Nephron (organoid): ENCODE data around the gene RGS13.

Source experiments
- H3K27ac Mint-ChIP-seq, 3 experiments: 2 replicates each; pipeline ENCODE4 v1.8.0; 2020; ENCODE audit warnings: mixed read lengths in 3 of 3, mild to moderate bottlenecking in 2 of 3, moderate library complexity in 1 of 3
- H3K27me3 Mint-ChIP-seq: 2 replicates; pipeline ENCODE4 v1.8.0; 2021; ENCODE audit warnings: low read depth, mild to moderate bottlenecking, moderate library complexity, mixed read lengths
- H3K36me3 Mint-ChIP-seq: 2 replicates; pipeline ENCODE4 v1.8.0; 2020; ENCODE audit warnings: low read depth, mixed read lengths
- H3K4me1 Mint-ChIP-seq: 2 replicates; pipeline ENCODE4 v1.8.0; 2020; ENCODE audit warnings: mixed read lengths
- H3K4me3 Mint-ChIP-seq, 3 experiments: 2 replicates each; pipeline ENCODE4 v1.8.0; 2020; ENCODE audit warnings: mild to moderate bottlenecking in 3 of 3, mixed read lengths in 3 of 3, moderate library complexity in 2 of 3
- H3K9me3 Mint-ChIP-seq: 2 replicates; pipeline ENCODE4 v1.8.0; 2020; ENCODE audit warnings: mixed read lengths
- CTCF ChIP-seq, 3 experiments: fragments of 200-600 bp; sonication (generic); IDR thresholded peaks; one replicate each; pipeline ENCODE4 v1.5.0; 2021; ENCODE audit warnings: antibody characterized with exemption in 3 of 3; ENCODE audit not compliant: unreplicated experiment in 3 of 3

Gene RGS13

GRCh38 chr1:192635939-192636338, at the start of gene RGS13:
TSS of gene RGS13 (plus strand) at chr1:192636147. CDS start at chr1:192644335, 8,188 bp downstream.
- Mint-ChIP-seq H3K4me3 (no peak within 1 kb of the TSS), H3K36me3 (no peaks in the 10 kb centered on the region), H3K9me3 (no peaks in the 10 kb centered on the region), H3K27ac (no peak within 1 kb of the TSS), H3K4me1 (peaks cover 24% of the 10 kb centered on the region), H3K27me3 (no peaks in the 10 kb centered on the region)
- TF ChIP-seq CTCF (IDR thresholded peaks at IDR 0.05; ENCODE audit: unreplicated experiment in 3 of 3) = no peak

GRCh38 chr1:192587386-192588266, 48.3 kb upstream of the RGS13 start:
- H3K36me3 Mint-ChIP-seq = no peaks in the 10 kb centered on the region
- no peak for TF ChIP-seq CTCF (IDR thresholded peaks at IDR 0.05; ENCODE audit: unreplicated experiment in 3 of 3)
- H3K27me3 Mint-ChIP-seq = no peaks in the 10 kb centered on the region
- H3K9me3 Mint-ChIP-seq = no peaks in the 10 kb centered on the region
- no peak overlapping the region for H3K27ac Mint-ChIP-seq
- peaks cover 4% of the 10 kb centered on the region for H3K4me1 Mint-ChIP-seq
- H3K4me3 Mint-ChIP-seq = no peak overlapping the region

DNA sequence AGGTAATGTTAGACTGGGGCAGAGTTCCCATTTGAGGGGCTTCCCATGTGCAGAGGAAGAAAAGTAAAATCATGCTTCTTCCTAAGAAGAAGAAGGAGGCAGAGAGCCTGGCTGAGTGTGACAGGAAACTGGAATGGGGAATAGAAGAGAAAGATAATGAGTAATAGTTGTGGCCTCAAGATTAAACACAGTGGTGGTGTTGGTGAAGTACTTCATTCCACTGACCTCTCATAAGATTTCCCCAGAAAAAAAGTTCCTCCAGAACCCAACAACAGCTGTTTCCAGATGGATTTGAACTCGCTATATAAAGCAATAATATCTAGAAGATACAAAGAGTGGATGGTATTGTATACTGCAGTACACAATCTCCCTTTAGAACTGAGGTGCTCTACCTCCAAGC, 47.4 kb upstream of the RGS13 start:
- H3K27ac Mint-ChIP-seq = no peak overlapping the region

GRCh38 chr1:192589813-192590212, 46.1 kb upstream of the RGS13 start:
- Mint-ChIP-seq H3K4me1 (peaks cover 8% of the 10 kb centered on the region), H3K27ac (no peak overlapping the region), H3K4me3 (no peak overlapping the region), H3K27me3 (no peaks in the 10 kb centered on the region), H3K9me3 (no peaks in the 10 kb centered on the region), H3K36me3 (no peaks in the 10 kb centered on the region)
- TF ChIP-seq CTCF (IDR thresholded peaks at IDR 0.05; ENCODE audit: unreplicated experiment in 3 of 3) = no peak

More for the DNA sequence above, 47.4 kb upstream of the RGS13 start:
- no peaks in the 10 kb centered on the region for H3K9me3 Mint-ChIP-seq
- H3K4me1 Mint-ChIP-seq = peaks cover 8% of the 10 kb centered on the region
- no peak overlapping the region for H3K4me3 Mint-ChIP-seq
- H3K36me3 Mint-ChIP-seq = no peaks in the 10 kb centered on the region
- TF ChIP-seq CTCF (IDR thresholded peaks at IDR 0.05; ENCODE audit: unreplicated experiment in 3 of 3) = no peak
- H3K27me3 Mint-ChIP-seq = no peaks in the 10 kb centered on the region

- H3K9me3 Mint-ChIP-seq = no peaks in the 10 kb centered on the region
- H3K27ac Mint-ChIP-seq = no peak overlapping the region
- no peak for TF ChIP-seq CTCF (IDR thresholded peaks at IDR 0.05; ENCODE audit: unreplicated experiment in 3 of 3)
- no peak overlapping the region for H3K4me3 Mint-ChIP-seq
- H3K4me1 Mint-ChIP-seq = peaks cover 8% of the 10 kb centered on the region
- H3K36me3 Mint-ChIP-seq = no peaks in the 10 kb centered on the region
- no peaks in the 10 kb centered on the region for H3K27me3 Mint-ChIP-seq
These were observed 43.4 kb upstream of the RGS13 start for GRCh38 chr1:192592517-192592916.
